ENCODE measurements around the gene FBXL7.

The FBXL7 gene

DNA sequence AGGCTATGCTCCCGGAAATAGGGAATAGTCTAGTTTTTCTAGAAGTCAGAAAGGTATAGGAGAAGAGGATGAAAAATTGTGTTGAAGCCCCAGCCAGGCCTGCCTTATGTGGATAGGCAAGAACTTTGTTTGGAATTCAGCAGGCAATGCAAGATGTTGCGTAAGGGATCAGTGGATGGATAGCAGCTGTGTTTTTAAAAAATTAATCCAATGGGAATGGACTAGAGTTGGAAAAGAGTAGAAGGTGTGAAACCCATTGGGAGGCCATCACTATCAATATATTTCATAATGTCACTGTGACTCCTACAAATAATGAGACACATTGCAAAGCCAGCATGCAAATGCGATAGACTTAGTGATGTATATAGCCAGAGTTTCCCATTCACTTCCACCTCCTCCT lies 397.7 kb downstream of the FBXL7 start:
- TF ChIP-seq, protein P1, sequence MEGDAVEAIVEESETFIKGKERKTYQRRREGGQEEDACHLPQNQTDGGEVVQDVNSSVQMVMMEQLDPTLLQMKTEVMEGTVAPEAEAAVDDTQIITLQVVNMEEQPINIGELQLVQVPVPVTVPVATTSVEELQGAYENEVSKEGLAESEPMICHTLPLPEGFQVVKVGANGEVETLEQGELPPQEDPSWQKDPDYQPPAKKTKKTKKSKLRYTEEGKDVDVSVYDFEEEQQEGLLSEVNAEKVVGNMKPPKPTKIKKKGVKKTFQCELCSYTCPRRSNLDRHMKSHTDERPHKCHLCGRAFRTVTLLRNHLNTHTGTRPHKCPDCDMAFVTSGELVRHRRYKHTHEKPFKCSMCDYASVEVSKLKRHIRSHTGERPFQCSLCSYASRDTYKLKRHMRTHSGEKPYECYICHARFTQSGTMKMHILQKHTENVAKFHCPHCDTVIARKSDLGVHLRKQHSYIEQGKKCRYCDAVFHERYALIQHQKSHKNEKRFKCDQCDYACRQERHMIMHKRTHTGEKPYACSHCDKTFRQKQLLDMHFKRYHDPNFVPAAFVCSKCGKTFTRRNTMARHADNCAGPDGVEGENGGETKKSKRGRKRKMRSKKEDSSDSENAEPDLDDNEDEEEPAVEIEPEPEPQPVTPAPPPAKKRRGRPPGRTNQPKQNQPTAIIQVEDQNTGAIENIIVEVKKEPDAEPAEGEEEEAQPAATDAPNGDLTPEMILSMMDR (conservative IDR thresholded peaks at IDR 0.05; ENCODE audit: low read depth, low read length), result no peak
- DNase-seq (ENCODE audit: low read depth), result no peak
- no peak overlapping the region for H3K4me3 ChIP-seq (ENCODE audit: low read depth, low read length)

DNA sequence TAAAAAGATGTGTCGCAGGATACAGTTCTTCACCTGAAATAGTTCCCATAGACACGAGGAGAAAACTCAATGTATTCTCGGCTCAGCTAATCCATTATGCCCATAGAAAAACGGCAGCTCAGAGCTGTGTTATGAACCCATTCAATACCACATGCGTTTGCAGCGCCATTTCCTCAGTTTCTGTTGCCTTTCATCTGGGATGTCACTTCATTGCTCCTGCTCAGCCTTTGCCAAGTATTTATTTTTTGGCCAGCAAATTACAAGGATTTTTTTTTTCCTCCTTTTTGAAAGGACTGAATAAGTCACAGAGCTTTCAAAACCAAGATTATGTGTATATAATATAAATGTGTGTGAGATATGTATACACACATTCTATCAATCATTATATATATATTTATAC lies 398.7 kb downstream of the FBXL7 start:
- H3K4me3 ChIP-seq (ENCODE audit: low read depth, low read length), result no peak overlapping the region
- TF ChIP-seq, protein P1 (conservative IDR thresholded peaks at IDR 0.05; ENCODE audit: low read depth, low read length), result no peak
- no peak for DNase-seq (ENCODE audit: low read depth)

DNA sequence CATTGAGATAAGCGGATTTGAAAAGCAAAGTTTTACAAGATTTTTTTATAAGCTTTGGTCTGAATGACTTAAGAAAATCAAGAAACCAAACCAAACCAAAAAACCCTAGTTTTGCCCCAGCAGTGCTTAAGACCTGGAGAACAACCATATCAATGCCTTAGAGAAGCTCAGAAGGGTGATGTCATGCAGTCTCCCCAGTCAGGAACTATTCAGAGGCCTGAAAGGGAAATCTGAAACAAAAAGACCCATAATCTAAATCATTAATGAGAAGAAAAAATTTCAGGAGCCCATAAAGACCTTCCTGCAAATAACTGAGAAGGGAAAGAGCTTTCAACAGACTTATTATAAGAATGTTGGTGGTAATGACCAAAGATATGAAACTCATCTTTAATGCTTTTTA lies 399.5 kb downstream of the FBXL7 start:
- TF ChIP-seq, protein P1 (conservative IDR thresholded peaks at IDR 0.05; ENCODE audit: low read depth, low read length), result no peak
- no peak for DNase-seq (ENCODE audit: low read depth)
- H3K4me3 ChIP-seq (ENCODE audit: low read depth, low read length), result no peak overlapping the region

DNA sequence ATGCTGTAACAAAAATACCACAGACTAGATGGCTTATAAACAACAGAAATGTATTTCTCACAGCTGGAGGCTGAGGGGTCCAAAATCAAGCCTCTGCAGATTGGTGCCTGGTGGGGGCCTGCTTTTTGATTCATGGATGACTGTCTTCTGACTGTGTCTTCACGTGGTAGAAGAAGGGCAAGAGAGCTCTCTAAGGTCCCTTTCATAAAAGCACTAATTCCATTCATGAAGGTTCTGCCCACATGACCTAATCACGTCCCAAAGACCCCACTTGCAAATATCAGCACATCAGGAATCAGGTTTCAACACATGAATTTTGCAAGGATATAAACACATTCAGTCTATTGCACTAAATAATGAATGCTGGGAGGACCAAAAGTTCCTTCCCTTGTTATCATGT lies 401.2 kb downstream of the FBXL7 start:
- TF ChIP-seq, protein P1 (conservative IDR thresholded peaks at IDR 0.05; ENCODE audit: low read depth, low read length), result no peak
- DNase-seq (ENCODE audit: low read depth), result no peak
- no peak overlapping the region for H3K4me3 ChIP-seq (ENCODE audit: low read depth, low read length)

DNA sequence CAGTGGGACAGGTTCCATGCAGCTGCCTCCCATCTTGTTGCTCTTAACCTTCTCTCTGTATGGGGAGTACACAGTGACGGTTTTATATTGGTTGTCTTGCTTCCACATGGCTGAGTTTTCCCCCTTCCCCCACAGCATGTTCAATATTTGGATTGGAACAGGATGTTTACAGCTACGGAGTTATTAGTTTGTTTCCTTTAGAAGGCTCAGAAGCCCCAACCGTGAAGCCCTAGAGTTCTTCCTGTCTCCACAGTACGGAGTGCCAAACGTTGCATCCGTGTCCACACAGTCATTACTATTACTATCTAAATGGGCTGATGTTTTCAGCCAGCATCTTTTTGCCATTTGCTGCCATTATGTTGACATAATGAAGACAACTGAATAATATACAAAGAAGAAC lies 402.1 kb downstream of the FBXL7 start:
- no peak for DNase-seq (ENCODE audit: low read depth)
- TF ChIP-seq, protein P1 (conservative IDR thresholded peaks at IDR 0.05; ENCODE audit: low read depth, low read length), result no peak
- H3K4me3 ChIP-seq (ENCODE audit: low read depth, low read length), result no peak overlapping the region

DNA sequence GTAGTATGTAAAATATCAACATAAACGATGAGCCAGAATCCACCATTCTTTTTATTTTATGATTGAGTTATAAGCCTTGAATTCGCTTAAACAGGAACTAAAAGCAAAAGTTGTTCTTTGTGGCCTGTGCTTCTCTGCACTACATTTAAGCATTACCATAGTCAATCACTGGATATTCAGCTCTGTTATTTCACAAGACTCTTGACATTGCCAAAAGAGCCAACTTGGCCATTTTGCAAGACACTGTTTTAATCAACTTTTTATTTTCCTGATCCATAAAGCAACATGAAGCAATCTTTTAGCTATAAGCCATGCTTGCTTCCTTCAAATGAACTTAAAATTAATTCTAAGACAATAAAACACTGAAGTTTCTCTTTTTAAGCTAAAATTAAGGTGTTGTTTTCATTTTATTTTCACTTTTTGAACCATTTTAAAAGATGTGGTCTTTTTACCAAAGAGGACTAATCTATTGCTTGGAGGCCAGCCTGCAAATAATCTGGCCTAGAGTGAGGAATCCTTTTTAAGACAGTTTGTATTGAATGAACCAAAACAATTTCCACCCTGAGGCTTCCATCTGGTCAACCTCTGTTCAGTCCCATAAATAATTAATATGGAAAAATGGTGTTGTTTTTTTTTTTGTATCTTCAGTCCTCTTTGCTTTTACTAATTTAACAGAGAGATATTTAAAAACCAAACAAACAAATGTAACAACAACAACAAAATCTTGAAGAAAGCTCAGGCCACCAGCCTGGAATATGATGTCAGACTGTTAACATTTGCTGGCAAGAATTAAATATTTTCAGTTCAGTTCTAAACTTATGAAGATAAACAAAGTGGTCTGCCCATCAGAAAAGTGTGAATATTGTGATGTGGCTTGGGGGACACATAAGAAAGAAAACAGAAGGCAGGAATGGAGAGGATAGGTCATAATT lies 405.2 kb downstream of the FBXL7 start:
- DNase-seq (ENCODE audit: low read depth), result peak; percentile 28

More for the DNA sequence above, 405.2 kb downstream of the FBXL7 start:
- TF ChIP-seq, protein P1 (conservative IDR thresholded peaks at IDR 0.05; ENCODE audit: low read depth, low read length), result no peak
- no peak overlapping the region for H3K4me3 ChIP-seq (ENCODE audit: low read depth, low read length)
